Uterus (tissue), 4 donors: ENCODE results near the gene GCNT4. TPM values are rescaled to one million over a fixed set of nuclear protein-coding genes. Genes with fewer than 3 reads are reported as not detected.

Experiments
- DNase-seq, 2 donors: peaks; one replicate each; pipeline ENCODE4 v3.0.0-alpha.2; 2019 to 2020
- H3K27ac ChIP-seq, 2 donors: fragments of 200-600 bp; sonication (generic); 1 replicate in 1 of 2; 2 replicates in 1 of 2; pipeline ENCODE4 v1.5.1; 2016 to 2018
- H3K27me3 ChIP-seq, 2 donors: fragments of 200-600 bp; sonication (generic); one replicate each; pipeline ENCODE4 v1.5.1; 2018 to 2019; ENCODE audit warnings: control low read depth in 1 of 2
- H3K36me3 ChIP-seq, 2 donors: fragments of 200-600 bp; sonication (generic); one replicate each; pipeline ENCODE4 v1.5.1; 2019; ENCODE audit warnings: control low read depth in 1 of 2
- H3K4me1 ChIP-seq, 2 donors: fragments of 200-600 bp; sonication (generic); one replicate each; pipeline ENCODE4 v1.5.1; 2018 to 2019; ENCODE audit warnings: control low read depth in 1 of 2
- H3K4me3 ChIP-seq, 2 donors: fragments of 200-600 bp; sonication (generic); 1 replicate in 1 of 2; 2 replicates in 1 of 2; pipeline ENCODE4 v1.5.1; 2018 to 2019; ENCODE audit warnings: mild to moderate bottlenecking in 1 of 2
- H3K9me3 ChIP-seq, 2 donors: fragments of 200-600 bp; sonication (generic); one replicate each; pipeline ENCODE4 v1.5.1; 2019; ENCODE audit warnings: control low read depth in 1 of 2
- CTCF ChIP-seq, 4 experiments: fragments of 200-600 bp in 2 of 4; fragments of 450-650 bp in 2 of 4; sonication (generic) in 2 of 4; IDR thresholded peaks; one replicate each; pipeline ENCODE4 v1.5.1; 2016 to 2019; ENCODE audit warnings: antibody characterized with exemption in 4 of 4, mild to moderate bottlenecking in 2 of 4, moderate library complexity in 1 of 4
- POLR2A ChIP-seq, 2 donors: fragments of 450-650 bp; IDR thresholded peaks; one replicate each; pipeline ENCODE4 v1.6.1; 2016; ENCODE audit warnings: antibody characterized with exemption in 2 of 2, mild to moderate bottlenecking in 1 of 2, moderate library complexity in 1 of 2
- intact Hi-C: fragments of 100-400 bp; cut with DNase I; formaldehyde crosslinking; loops from one replicate; pipeline ENCODE4 v1.15.1; 2023; ENCODE audit warnings: low total_unique reads
- total RNA-seq, 4 donors: library from RNA; depleted of rRNA in 3 of 4; stranded (reverse); fragments of >200 nt in 3 of 4; gene quantifications; one replicate each; pipeline versions ENCODE4 v1.1.0 to v1.2.4, GENCODE V29; 2014 to 2023
- donor health status: DM: yes; HTN: yes; CAD: no.

The GCNT4 gene
- total RNA-seq, 4 donors from 2014 or later: 0.88 to 4.0 (median 2.3) TPM

GRCh38 chr5:75051217-75051751 lies 1.1 kb downstream of the GCNT4 start:
- TF ChIP-seq POLR2A (IDR thresholded peaks at IDR 0.05): no peak
- no peak for TF ChIP-seq CTCF (IDR thresholded peaks at IDR 0.05)
- DNase-seq: no peak
- H3K36me3 ChIP-seq: no peaks in the 10 kb centered on the region
- H3K4me1 ChIP-seq: peaks cover 0 to 9% of the 10 kb centered on the region in 2 donors
- H3K27ac ChIP-seq: no peak overlapping the region
- H3K4me3 ChIP-seq: no peak overlapping the region
- intact Hi-C loops: no loop called here
- no peaks in the 10 kb centered on the region for H3K27me3 ChIP-seq
- H3K9me3 ChIP-seq: no peaks in the 10 kb centered on the region

GRCh38 chr5:75050415-75050814 lies 1.9 kb downstream of the GCNT4 start:
- no peaks in the 10 kb centered on the region for H3K9me3 ChIP-seq
- H3K27ac ChIP-seq: no peak overlapping the region
- intact Hi-C loops: no loop called here
- DNase-seq: no peak
- H3K36me3 ChIP-seq: no peaks in the 10 kb centered on the region
- TF ChIP-seq CTCF (IDR thresholded peaks at IDR 0.05) (no peak), POLR2A (IDR thresholded peaks at IDR 0.05) (no peak)
- no peaks in the 10 kb centered on the region for H3K27me3 ChIP-seq
- H3K4me1 ChIP-seq: peaks cover 0 to 9% of the 10 kb centered on the region in 2 donors
- no peak overlapping the region for H3K4me3 ChIP-seq

- no peaks in the 10 kb centered on the region for H3K27me3 ChIP-seq
- intact Hi-C loops: no loop called here
- no peak overlapping the region for H3K4me3 ChIP-seq
- TF ChIP-seq POLR2A (IDR thresholded peaks at IDR 0.05): no peak
- TF ChIP-seq CTCF (IDR thresholded peaks at IDR 0.05): peak; percentile 40 to 57 (median 46)
- no peaks in the 10 kb centered on the region for H3K36me3 ChIP-seq
- no peak overlapping the region for H3K27ac ChIP-seq
- H3K9me3 ChIP-seq: no peaks in the 10 kb centered on the region
- H3K4me1 ChIP-seq: peaks cover 0 to 9% of the 10 kb centered on the region in 2 donors
- peak; percentile 30 to 39 for DNase-seq
Measured at GRCh38 chr5:75049456-75050351, 2.7 kb downstream of the GCNT4 start.

- H3K4me1 ChIP-seq: peaks cover 0 to 9% of the 10 kb centered on the region in 2 donors
- TF ChIP-seq POLR2A (IDR thresholded peaks at IDR 0.05) (no peak), CTCF (IDR thresholded peaks at IDR 0.05) (no peak)
- H3K9me3 ChIP-seq: no peaks in the 10 kb centered on the region
- H3K4me3 ChIP-seq: no peak overlapping the region
- H3K36me3 ChIP-seq: no peaks in the 10 kb centered on the region
- no peak overlapping the region for H3K27ac ChIP-seq
- no peaks in the 10 kb centered on the region for H3K27me3 ChIP-seq
- DNase-seq: no peak
- intact Hi-C loops: no loop called here
Measured at GRCh38 chr5:75048457-75048953, 3.9 kb downstream of the GCNT4 start.

- H3K4me1 ChIP-seq: peaks cover 0 to 9% of the 10 kb centered on the region in 2 donors
- H3K4me3 ChIP-seq: no peak overlapping the region
- intact Hi-C loops: no loop called here
- H3K27me3 ChIP-seq: no peaks in the 10 kb centered on the region
- H3K9me3 ChIP-seq: no peaks in the 10 kb centered on the region
- no peak for TF ChIP-seq CTCF (IDR thresholded peaks at IDR 0.05)
- TF ChIP-seq POLR2A (IDR thresholded peaks at IDR 0.05): no peak
- no peaks in the 10 kb centered on the region for H3K36me3 ChIP-seq
- no peak overlapping the region for H3K27ac ChIP-seq
- DNase-seq: no peak
Measured at GRCh38 chr5:75047356-75047755, 5.0 kb downstream of the GCNT4 start.
